K562 (cell line): ENCODE data around the gene REC8. TPM values are rescaled to one million over a fixed set of nuclear protein-coding genes. Genes with fewer than 3 reads are reported as not detected.

ENCODE experiments used
- E2F3 ChIP-seq: fragments of 250-450 bp; sonication (Bioruptor Pico); IDR thresholded peaks from 2 replicates; pipeline ENCODE4 v1.4.0; 2020; ENCODE audit warnings: mild to moderate bottlenecking
- FUS ChIP-seq: fragments of 200-400 bp; formaldehyde crosslinking; optimal IDR thresholded peaks from 2 replicates; pipeline ENCODE3; 2017; ENCODE audit warnings: low read depth, low read length
- GATA2 ChIP-seq: sonication (generic); formaldehyde crosslinking; IDR thresholded peaks from 2 replicates; pipeline ENCODE4 v1.4.0; 2020; ENCODE audit warnings: mild to moderate bottlenecking, missing genetic modification reagents
- MYNN ChIP-seq, 2 experiments: sonication (generic); formaldehyde crosslinking in 1 of 2; IDR thresholded peaks; 2 replicates each; pipeline versions ENCODE4 v1.5.0 to v1.6.1; 2016 to 2020; ENCODE audit warnings: antibody characterized with exemption in 1 of 2, missing genetic modification reagents in 1 of 2
- NUFIP1 ChIP-seq: fragments of 450-650 bp; IDR thresholded peaks from 2 replicates; pipeline ENCODE4 v1.6.1; 2018; ENCODE audit not compliant: partially characterized antibody
- RBBP5 ChIP-seq: fragments of 200-600 bp; sonication (generic); IDR thresholded peaks from 2 replicates; pipeline ENCODE4 v1.6.1; 2012; ENCODE audit warnings: borderline replicate concordance, mild to moderate bottlenecking, low read length, control low read depth, inconsistent platforms; ENCODE audit not compliant: insufficient read depth, poor library complexity, severe bottlenecking
- polyA plus RNA-seq, 8 experiments: library from polyadenylated mRNA; depleted of rRNA in 4 of 8; stranded (reverse) in 5 of 8; unstranded in 3 of 8; fragments of >200 nt; fragmentation: Nextera tagmentation in 2 of 8; fragmentation: Illumina TruSeq in 1 of 8; extraction: Ambion mirVana in 2 of 8; extraction: Trizol in 1 of 8; gene quantifications; 2 replicates each; pipeline versions ENCODE4 v1.2.1 to v1.2.3, GENCODE V29; 2011 to 2014; ENCODE audit warnings: inconsistent platforms in 1 of 8, missing spikeins in 1 of 8
- total RNA-seq, 7 experiments: library from RNA; depleted of rRNA in 6 of 7; stranded (reverse); fragments of >200 nt in 6 of 7; fragmentation: Illumina TruSeq in 2 of 7; extraction: Trizol in 2 of 7; gene quantifications; 2 replicates each; pipeline versions ENCODE4 v1.2.1 to v1.2.3, GENCODE V29; 2011 to 2021; ENCODE audit warnings: low replicate concordance in 1 of 7
- TF ChIP-seq, protein P1 (sequence below), 2 experiments: fragments of 450-650 bp in 1 of 2; sonication (generic) in 1 of 2; formaldehyde crosslinking in 1 of 2; IDR thresholded peaks; 2 replicates each; pipeline versions ENCODE4 v1.7.1 to v1.9.0; 2016 to 2022; ENCODE audit warnings: inconsistent platforms in 1 of 2, mild to moderate bottlenecking in 1 of 2, missing genetic modification reagents in 1 of 2

Gene REC8
- total and polyA plus RNA-seq, 9 of the 15 experiments (the other 6 are each of a cell fraction or from before 2014, with no cell fraction given), result 0.11 to 2.5 (median 0.85) TPM

DNA sequence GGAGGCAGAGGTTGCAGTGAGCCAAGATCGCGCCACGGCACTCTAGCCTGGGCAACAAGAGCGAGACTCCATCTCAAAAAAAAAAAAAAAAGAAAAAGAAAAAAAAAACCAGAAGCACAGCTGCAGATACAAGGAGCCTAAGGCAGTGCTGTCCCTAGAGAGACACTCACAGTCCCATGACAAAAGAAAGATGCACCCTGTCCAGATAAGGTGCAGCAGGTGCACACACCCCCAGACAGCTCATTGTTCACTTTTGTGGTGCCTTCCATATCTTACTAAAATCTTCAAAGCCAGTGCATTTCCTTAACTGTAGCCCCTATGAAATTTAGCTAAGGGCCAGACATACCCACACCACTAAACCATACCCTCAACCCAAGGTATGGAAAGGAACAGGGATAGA, 49.5 kb upstream of the REC8 start (continued):
- TF ChIP-seq, protein P1, sequence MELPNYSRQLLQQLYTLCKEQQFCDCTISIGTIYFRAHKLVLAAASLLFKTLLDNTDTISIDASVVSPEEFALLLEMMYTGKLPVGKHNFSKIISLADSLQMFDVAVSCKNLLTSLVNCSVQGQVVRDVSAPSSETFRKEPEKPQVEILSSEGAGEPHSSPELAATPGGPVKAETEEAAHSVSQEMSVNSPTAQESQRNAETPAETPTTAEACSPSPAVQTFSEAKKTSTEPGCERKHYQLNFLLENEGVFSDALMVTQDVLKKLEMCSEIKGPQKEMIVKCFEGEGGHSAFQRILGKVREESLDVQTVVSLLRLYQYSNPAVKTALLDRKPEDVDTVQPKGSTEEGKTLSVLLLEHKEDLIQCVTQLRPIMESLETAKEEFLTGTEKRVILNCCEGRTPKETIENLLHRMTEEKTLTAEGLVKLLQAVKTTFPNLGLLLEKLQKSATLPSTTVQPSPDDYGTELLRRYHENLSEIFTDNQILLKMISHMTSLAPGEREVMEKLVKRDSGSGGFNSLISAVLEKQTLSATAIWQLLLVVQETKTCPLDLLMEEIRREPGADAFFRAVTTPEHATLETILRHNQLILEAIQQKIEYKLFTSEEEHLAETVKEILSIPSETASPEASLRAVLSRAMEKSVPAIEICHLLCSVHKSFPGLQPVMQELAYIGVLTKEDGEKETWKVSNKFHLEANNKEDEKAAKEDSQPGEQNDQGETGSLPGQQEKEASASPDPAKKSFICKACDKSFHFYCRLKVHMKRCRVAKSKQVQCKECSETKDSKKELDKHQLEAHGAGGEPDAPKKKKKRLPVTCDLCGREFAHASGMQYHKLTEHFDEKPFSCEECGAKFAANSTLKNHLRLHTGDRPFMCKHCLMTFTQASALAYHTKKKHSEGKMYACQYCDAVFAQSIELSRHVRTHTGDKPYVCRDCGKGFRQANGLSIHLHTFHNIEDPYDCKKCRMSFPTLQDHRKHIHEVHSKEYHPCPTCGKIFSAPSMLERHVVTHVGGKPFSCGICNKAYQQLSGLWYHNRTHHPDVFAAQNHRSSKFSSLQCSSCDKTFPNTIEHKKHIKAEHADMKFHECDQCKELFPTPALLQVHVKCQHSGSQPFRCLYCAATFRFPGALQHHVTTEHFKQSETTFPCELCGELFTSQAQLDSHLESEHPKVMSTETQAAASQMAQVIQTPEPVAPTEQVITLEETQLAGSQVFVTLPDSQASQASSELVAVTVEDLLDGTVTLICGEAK (IDR thresholded peaks at IDR 0.05), result no peak
- TF ChIP-seq, protein P1 (CRISPR knock-in tag; IDR thresholded peaks at IDR 0.05), result no peak
- TF ChIP-seq FUS, result no peak
- no peak for TF ChIP-seq RBBP5
- TF ChIP-seq MYNN (IDR thresholded peaks at IDR 0.05), result no peak
- TF ChIP-seq MYNN (CRISPR knock-in tag; IDR thresholded peaks at IDR 0.05), result no peak
- TF ChIP-seq NUFIP1, result no peak
- TF ChIP-seq GATA2 (CRISPR knock-in tag), result no peak
- TF ChIP-seq E2F3 (CRISPR knock-in tag), result no peak
